K562 (cell line): Measurements from ENCODE around the gene PAN2. TPM values are rescaled to one million over a fixed set of nuclear protein-coding genes. Genes with fewer than 3 reads are reported as not detected.

ENCODE experiments used
- CSDE1 ChIP-seq, 2 experiments: fragments of 450-650 bp; IDR thresholded peaks; 2 replicates each; pipeline ENCODE4 v1.6.1; 2016; ENCODE audit warnings: mild to moderate bottlenecking in 1 of 2
- DIDO1 ChIP-seq: fragments of 450-650 bp; IDR thresholded peaks from 2 replicates; pipeline ENCODE4 v1.6.1; 2016; ENCODE audit warnings: low read depth, missing biosample characterization, missing genetic modification characterization
- DPF2 ChIP-seq: fragments of 450-650 bp; IDR thresholded peaks from 2 replicates; pipeline ENCODE4 v1.6.1; 2016
- EHMT2 ChIP-seq: fragments of 450-650 bp; IDR thresholded peaks from 2 replicates; pipeline ENCODE4 v1.6.1; 2018; ENCODE audit warnings: antibody characterized with exemption
- ETV5 ChIP-seq: sonication (generic); formaldehyde crosslinking; IDR thresholded peaks from 2 replicates; pipeline ENCODE4 v1.4.0; 2020; ENCODE audit warnings: low read depth, mild to moderate bottlenecking, missing genetic modification reagents
- FUS ChIP-seq: fragments of 200-400 bp; formaldehyde crosslinking; optimal IDR thresholded peaks from 2 replicates; pipeline ENCODE3; 2017; ENCODE audit warnings: low read depth, low read length
- HDAC2 ChIP-seq: fragments of 450-650 bp; IDR thresholded peaks from 2 replicates; pipeline ENCODE4 v1.6.1; 2016; ENCODE audit warnings: mild to moderate bottlenecking
- ILK ChIP-seq: fragments of 450-650 bp; IDR thresholded peaks from 2 replicates; pipeline ENCODE4 v1.6.1; 2016; ENCODE audit warnings: missing genetic modification characterization, low read depth, mild to moderate bottlenecking, missing compliant biosample characterization, moderate library complexity, borderline replicate concordance
- KLF6 ChIP-seq: fragments of 250-450 bp; sonication (Bioruptor Pico); IDR thresholded peaks from 2 replicates; pipeline ENCODE4 v1.4.0; 2020; ENCODE audit warnings: mild to moderate bottlenecking, moderate library complexity, borderline replicate concordance
- NFIX ChIP-seq: fragments of 250-450 bp; sonication (Bioruptor Pico); IDR thresholded peaks from 2 replicates; pipeline ENCODE4 v1.4.0; 2020; ENCODE audit warnings: low read depth, mild to moderate bottlenecking, moderate library complexity
- NR3C1 ChIP-seq: sonication (generic); formaldehyde crosslinking; IDR thresholded peaks from 2 replicates; pipeline ENCODE4 v1.8.1; 2022; ENCODE audit warnings: missing genetic modification reagents
- PCBP2 ChIP-seq: fragments of 200-400 bp; formaldehyde crosslinking; IDR thresholded peaks from 2 replicates; pipeline ENCODE4 v1.6.1; 2018; ENCODE audit warnings: low read length, low read depth, mild to moderate bottlenecking, moderate library complexity; ENCODE audit not compliant: poor library complexity, severe bottlenecking
- RBFOX2 ChIP-seq: fragments of 200-400 bp; formaldehyde crosslinking; IDR thresholded peaks from 2 replicates; pipeline ENCODE4 v1.6.1; 2017; ENCODE audit warnings: low read depth, mild to moderate bottlenecking, low read length, moderate library complexity
- SAFB ChIP-seq: fragments of 200-400 bp; formaldehyde crosslinking; IDR thresholded peaks from 2 replicates; pipeline ENCODE4 v1.6.1; 2017; ENCODE audit warnings: low read depth, low read length, borderline replicate concordance
- XRCC5 ChIP-seq: fragments of 200-400 bp; formaldehyde crosslinking; IDR thresholded peaks from 2 replicates; pipeline ENCODE4 v1.6.1; 2017; ENCODE audit warnings: low read depth, mild to moderate bottlenecking, low read length
- YY1 ChIP-seq, 3 experiments: IDR thresholded peaks; 2 replicates each; pipeline ENCODE4 v1.6.1; 2011; ENCODE audit warnings: low read length in 2 of 3, mild to moderate bottlenecking in 2 of 3, moderate library complexity in 2 of 3, borderline replicate concordance in 1 of 3, control low read depth in 1 of 3, low read depth in 1 of 3; ENCODE audit not compliant: insufficient read depth in 3 of 3, insufficient replicate concordance in 2 of 3, control insufficient read depth in 1 of 3, insufficient read length in 1 of 3; ENCODE audit errors: extremely low read depth in 1 of 3
- ZNF184 ChIP-seq: sonication (generic); formaldehyde crosslinking; IDR thresholded peaks from 2 replicates; pipeline ENCODE4 v1.5.0; 2020; ENCODE audit warnings: missing genetic modification reagents
- ZNF23 ChIP-seq: fragments of 250-450 bp; sonication (Bioruptor Pico); IDR thresholded peaks from 2 replicates; pipeline ENCODE4 v1.4.0; 2020; ENCODE audit warnings: mild to moderate bottlenecking
- ZNF449 ChIP-seq: fragments of 250-450 bp; sonication (Bioruptor Pico); IDR thresholded peaks from 2 replicates; pipeline ENCODE4 v1.8.0; 2022; ENCODE audit warnings: moderate library complexity, mild to moderate bottlenecking, inconsistent platforms
- ZNF75A ChIP-seq: fragments of 450-650 bp; formaldehyde crosslinking; IDR thresholded peaks from 2 replicates; pipeline ENCODE4 v1.4.0; 2020; ENCODE audit warnings: mild to moderate bottlenecking
- ZNF766 ChIP-seq: fragments of 200-800 bp; sonication (Bioruptor generic); conservative IDR thresholded peaks from 2 replicates; pipeline ENCODE4 v1.6.1; 2016; ENCODE audit warnings: missing genetic modification characterization, missing compliant biosample characterization
- polyA plus RNA-seq, 8 experiments: library from polyadenylated mRNA; depleted of rRNA in 4 of 8; stranded (reverse) in 5 of 8; unstranded in 3 of 8; fragments of >200 nt; fragmentation: Nextera tagmentation in 2 of 8; fragmentation: Illumina TruSeq in 1 of 8; extraction: Ambion mirVana in 2 of 8; extraction: Trizol in 1 of 8; gene quantifications; 2 replicates each; pipeline versions ENCODE4 v1.2.1 to v1.2.3, GENCODE V29; 2011 to 2014; ENCODE audit warnings: inconsistent platforms in 1 of 8, missing spikeins in 1 of 8
- total RNA-seq, 7 experiments: library from RNA; depleted of rRNA in 6 of 7; stranded (reverse); fragments of >200 nt in 6 of 7; fragmentation: Illumina TruSeq in 2 of 7; extraction: Trizol in 2 of 7; gene quantifications; 2 replicates each; pipeline versions ENCODE4 v1.2.1 to v1.2.3, GENCODE V29; 2011 to 2021; ENCODE audit warnings: low replicate concordance in 1 of 7

The PAN2 gene
- total and polyA plus RNA-seq, 9 of the 15 experiments (the other 6 are each of a cell fraction or from before 2014, with no cell fraction given) = 15.0 to 66.1 (median 25.9) TPM

DNA sequence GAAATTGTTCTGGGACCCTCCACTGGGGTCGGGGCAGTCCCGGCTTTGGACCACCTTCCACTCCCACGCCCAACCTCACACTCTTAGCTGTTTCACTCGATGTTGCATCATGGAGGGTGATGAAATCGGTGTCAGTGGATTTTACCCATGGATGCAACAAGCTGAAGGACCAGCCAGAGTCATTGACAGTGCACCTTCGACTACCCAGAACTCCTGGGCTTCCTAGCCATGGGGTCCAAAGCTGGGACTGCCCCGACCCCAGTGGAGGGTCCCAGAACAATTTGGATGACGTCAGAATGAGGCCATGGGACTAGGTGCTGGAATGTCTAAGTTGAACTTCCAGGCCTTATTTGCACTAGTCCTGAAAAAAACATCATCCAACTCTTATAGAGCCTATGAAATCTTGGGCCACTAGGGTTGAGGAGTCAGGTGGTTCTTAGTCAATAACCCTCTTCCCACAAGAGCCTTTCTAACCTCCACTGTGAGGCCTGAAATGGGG, 4.0 kb upstream of the PAN2 start (continued):
- TF ChIP-seq YY1 (IDR thresholded peaks at IDR 0.05; ENCODE audit: borderline replicate concordance in 1 of 3, control insufficient read depth in 1 of 3, extremely low read depth in 1 of 3, insufficient read depth in 3 of 3, insufficient read length in 1 of 3, insufficient replicate concordance in 2 of 3, low read depth in 1 of 3, low read length in 2 of 3) = no peak
- TF ChIP-seq ZNF23 (CRISPR knock-in tag) = no peak; the same call in 1 of the 2 replicates
- no peak for TF ChIP-seq ZNF449
- no peak for TF ChIP-seq EHMT2
- no peak for TF ChIP-seq CSDE1 (IDR thresholded peaks at IDR 0.05)
- 0 out of 2 replicates have a peak, but pooled peaks have one; percentile 7 for TF ChIP-seq NFIX (CRISPR knock-in tag)
- TF ChIP-seq SAFB = no peak
- no peak for TF ChIP-seq NR3C1 (CRISPR knock-in tag)
- no peak for TF ChIP-seq XRCC5
- TF ChIP-seq ZNF75A (CRISPR knock-in tag) = no peak
- TF ChIP-seq KLF6 = peak; percentile 78; the same call in 1 of the 2 replicates
- peak; percentile 65; the same call in 1 of the 2 replicates for TF ChIP-seq ZNF766 (CRISPR knock-in tag)
- no peak for TF ChIP-seq DIDO1 (tag)
- no peak for TF ChIP-seq DPF2
- TF ChIP-seq ILK (tag) = no peak
- no peak for TF ChIP-seq FUS
- peak; percentile 25; the same call in 1 of the 2 replicates for TF ChIP-seq HDAC2
- TF ChIP-seq ETV5 (CRISPR knock-in tag) = no peak; the same call in 1 of the 2 replicates
- TF ChIP-seq ZNF184 (CRISPR knock-in tag) = no peak
- TF ChIP-seq PCBP2 = no peak
- no peak; the same call in 1 of the 2 replicates for TF ChIP-seq RBFOX2
